Activated CD4-positive, alpha-beta T cell treated with anti-CD3 and anti-CD28 coated beads, Interleukin-2, amount 50 U/mL, for 16 hours (primary cell): ENCODE data around the gene TRIM45.
A peak's percentile ranks its signal among the peaks of the same experiment; 100 is the strongest.
"Not testable (repeated sequence)": the region's sequence is repeated elsewhere in the genome, so short reads cannot be mapped to it uniquely, and the experiment has no call there.

Source experiments
- DNase-seq: peaks from one replicate; pipeline ENCODE4 v3.0.0-alpha.2; 2020

TRIM45 gene

DNA sequence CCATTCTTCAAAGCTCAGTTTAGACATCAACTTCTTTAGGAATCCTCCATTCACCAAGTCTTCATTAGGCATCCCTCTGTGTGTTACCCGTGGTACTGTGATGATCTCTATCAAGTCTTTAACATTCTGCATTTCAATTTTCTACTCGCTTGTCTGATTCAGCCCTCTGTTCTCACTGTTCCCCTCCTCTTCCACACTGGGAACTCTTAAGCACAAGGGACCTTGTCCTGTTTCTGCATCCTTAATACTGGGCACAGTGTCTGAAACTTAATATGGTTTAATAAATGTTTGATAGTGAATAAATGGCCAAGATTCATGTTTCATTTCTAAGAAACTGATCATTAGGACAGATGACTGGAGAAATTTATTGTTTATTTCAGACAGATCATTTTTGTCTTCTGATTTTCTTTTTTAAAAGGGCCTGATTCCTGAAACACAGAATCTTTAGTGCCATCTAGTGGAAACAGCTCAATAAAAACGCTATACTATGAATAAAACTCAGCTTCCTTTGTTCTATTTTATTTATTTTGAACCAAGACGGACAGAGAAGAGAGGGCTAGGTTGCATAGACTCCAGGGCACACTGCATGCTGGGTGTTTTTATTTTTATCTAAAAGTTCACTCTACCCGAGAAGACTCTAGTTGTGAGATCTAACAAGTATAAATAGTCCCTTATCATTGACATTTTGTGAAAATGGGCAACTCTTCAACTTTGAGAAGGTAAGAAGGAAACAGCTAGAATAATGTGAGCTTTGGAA, 7.0 kb upstream of the TRIM45 start:
- DNase-seq = peak; percentile 31

DNA sequence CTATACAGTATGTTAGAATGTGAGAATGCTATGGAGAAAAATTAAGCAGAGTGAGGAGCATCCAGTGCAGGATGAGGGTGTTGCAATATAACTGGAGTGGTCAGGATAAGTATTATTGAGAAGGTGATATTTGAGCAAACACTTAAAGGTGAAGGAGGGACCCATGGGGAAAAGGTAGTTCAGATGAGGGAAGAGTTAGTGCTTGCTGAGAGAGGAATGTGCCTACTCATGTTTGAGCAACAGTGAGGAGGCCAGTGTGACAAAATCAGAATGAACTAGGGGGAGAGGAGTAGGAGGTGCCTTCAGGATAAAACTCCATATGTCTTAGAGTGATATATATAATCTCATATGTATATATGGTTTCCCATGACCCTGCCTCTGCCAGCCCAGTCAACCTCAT, 6.2 kb upstream of the TRIM45 start:
- no peak for DNase-seq

GRCh38 chr1:117124661-117125060, 3.1 kb upstream of the TRIM45 start:
- no peak for DNase-seq

DNA sequence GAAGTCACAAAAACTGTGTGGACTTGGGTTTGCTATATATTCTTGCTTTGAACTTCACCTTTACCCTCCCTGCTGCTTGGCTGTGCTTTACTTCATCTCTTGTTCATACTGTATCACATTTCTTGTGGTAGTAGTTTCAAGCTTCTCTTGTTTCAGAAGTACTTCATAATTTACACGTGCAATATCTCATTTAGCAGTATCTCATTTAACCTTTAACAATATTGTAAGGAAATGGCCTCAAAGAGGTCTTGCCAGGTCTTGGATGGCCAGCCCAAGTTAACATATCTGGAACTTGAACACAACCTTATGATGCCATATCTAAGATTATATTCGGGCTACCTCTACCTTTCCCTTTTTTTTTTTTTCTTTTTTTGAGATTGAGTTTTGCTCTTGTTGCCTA, 1.7 kb upstream of the TRIM45 start:
- no peak for DNase-seq

GRCh38 chr1:117122330-117123025, 929 bp upstream of the TRIM45 start:
- no peak for DNase-seq

DNA sequence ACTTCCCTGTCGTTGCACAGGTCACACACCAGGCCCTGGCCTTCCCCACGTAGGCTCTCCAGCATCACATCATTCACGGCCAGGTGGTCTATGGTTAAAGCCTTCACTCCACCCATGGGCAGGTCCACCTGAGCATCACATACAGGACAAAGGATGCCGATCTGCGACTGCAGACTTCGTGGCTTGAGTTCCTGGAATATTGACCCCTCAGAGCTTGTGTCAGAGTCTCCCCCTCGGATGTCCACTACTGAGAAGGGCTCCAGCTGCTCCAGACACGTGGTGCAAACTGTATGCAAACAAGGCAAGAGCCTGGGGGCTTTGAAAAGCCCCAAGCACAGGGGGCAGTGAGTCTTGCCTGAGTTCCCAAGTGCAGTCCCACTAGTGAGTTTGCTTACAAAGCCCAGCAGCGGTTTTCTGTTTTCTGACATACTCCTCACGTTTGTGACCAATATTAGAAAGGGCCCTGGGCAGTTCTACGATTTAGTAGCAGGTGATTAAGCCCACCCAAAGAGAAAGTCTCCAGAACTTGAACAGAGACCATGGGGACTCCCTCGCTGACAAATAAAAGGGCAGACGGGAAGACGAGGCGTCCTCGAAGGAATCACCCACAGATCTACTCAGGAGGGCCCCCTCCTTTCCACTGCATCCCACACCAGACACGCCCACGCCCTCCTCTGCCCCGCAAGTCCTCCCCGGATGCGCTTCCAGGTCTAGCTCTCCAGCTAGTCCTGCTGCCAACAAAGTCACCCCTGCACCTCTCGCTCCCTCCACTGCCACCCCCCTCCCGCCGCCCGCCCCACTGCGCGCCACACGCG, 568 bp downstream of the TRIM45 start:
- no peak for DNase-seq

- DNase-seq = not testable (repeated sequence)
Measured at GRCh38 chr1:117119144-117119543, 2.4 kb downstream of the TRIM45 start.

GRCh38 chr1:117118137-117118536, 3.4 kb downstream of the TRIM45 start:
- DNase-seq = no peak

DNA sequence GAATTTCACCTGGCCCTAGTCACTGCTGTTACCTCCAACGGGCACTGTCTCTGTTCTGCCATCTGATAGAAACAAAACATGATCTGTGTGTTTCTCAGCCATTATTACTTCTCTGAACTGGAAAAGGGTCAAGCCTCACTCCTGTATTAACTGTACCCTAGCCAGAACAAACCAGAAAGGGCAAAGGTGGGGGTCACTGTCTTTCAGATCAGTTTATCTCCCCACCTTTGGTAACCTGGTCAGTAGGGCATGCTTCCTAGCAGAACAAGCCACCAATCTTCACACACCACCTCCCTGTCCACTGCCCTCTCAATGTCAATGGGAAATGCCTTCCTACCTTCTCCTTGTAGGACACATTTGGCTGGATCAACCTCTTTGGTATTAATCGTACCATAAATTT, 3.9 kb downstream of the TRIM45 start:
- no peak for DNase-seq

- DNase-seq = no peak
Measured at GRCh38 chr1:117116784-117117130, 4.8 kb downstream of the TRIM45 start.

DNA sequence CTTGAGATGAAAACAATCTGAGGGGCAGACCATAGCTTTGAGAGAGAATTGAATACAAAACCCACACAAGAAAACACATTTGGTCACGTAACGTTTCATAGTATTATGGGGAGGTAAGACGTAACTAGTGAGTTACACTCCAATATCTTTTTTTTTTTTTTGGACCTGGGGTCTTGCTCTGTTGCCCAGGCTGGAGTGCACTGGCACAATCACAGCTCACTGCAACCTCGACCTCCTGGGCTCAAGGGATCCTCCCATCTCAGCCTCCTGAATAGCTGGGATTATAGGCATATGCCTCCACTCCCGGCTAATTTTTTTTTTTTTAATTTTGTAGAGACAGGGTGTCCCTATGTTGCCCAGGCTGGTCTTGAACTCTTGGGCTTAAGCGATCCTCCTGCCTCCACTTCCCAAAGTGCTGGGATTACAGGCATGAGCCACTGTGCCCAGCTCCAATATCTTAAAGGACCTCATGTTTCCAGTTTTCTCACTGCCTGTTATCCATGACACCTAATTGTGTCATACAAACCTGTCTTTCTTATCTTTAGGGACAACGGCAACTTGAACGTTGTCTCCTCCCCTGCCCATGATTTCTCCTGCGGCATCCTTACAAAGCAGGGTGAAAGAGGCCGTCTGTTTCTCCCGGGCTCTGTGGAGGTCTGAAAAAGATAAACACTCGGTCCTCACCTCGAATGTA, 5.3 kb downstream of the TRIM45 start:
- DNase-seq = no peak

DNA sequence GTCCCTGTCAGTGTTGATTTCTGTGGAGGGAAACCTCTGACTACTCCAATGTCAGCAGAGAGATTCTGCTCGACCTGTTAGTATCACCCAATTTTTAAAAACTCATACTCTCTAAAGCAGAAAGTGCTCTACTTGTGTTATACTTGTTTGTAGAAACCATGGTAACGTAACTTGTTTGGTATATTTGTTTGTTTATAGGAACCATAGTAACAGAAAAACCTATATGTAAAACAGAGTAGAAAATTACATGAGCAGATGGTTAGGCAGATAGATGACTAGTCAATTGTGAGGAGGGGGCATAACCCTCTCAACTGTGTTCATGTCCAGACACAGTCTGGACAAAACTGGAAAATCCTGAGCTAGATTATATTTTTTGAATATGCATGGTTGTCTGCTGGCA, 6.7 kb downstream of the TRIM45 start:
- DNase-seq = no peak

- no peak for DNase-seq
Measured at GRCh38 chr1:117113199-117113598, 8.3 kb downstream of the TRIM45 start.

- DNase-seq = no peak
Measured at GRCh38 chr1:117112047-117112717, 9.4 kb downstream of the TRIM45 start.

- no peak for DNase-seq
Measured at GRCh38 chr1:117110774-117111173, 10.8 kb downstream of the TRIM45 start.

DNA sequence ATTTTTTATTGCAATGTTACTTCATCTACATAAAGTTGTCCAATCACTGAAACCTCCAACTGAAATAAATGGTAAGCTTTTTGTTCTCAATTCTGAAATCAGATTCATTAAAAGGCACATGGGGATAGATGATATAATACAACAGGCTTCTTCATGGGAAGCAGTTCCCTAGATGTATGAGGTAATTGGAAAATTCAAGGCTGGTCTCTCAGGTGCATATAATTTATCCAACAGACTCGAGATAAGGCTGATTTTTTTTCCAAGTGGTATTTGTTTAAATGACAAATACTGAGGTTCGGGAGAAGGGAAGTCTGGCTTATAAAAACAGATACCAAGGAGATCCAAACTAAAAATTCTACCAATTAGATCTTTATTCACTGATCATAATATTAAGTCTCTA, 14.2 kb downstream of the TRIM45 start:
- DNase-seq = no peak

GRCh38 chr1:117106478-117106877, 15.1 kb downstream of the TRIM45 start:
- DNase-seq = no peak

- DNase-seq = no peak
Measured at GRCh38 chr1:117105722-117106121, 15.8 kb downstream of the TRIM45 start.

DNA sequence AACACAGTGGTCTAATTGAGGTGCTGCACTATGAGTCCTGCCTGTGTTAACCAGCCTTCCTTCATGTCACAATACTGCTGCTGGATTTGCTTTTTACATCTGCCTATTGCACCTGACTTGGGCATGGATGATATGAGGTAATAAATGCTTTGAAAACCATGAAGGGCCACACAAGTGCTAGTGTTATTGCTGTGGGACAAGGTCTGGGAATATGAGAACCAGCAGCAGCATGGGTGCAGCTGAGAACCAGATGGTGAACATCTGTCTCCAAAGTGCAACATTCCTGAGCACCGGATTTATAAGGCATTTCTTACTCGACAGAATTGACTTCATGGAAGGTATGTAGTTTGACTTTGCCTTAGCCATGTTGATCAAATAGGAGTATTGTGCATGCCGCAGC, 16.6 kb downstream of the TRIM45 start:
- no peak for DNase-seq

DNA sequence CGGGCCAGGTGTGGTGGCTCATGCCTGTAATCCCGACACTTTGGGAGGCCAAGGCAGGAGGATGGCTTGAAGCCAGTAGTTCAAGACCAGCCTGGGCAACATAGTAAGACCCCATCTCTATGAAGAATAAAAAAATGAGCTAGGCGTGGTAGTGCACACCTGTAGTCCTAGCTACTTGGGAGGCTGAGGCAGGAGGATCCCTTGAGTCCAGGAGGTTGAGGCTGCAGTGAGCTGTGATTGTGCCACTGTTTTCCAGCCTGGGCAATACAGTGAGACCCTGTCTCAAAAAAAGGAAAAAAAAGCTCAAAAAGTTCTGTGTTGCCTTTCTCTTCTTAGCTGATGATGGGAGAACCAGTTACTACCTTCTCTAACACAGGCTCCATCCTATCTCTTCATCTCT, 19.7 kb downstream of the TRIM45 start:
- not testable (repeated sequence) for DNase-seq

DNA sequence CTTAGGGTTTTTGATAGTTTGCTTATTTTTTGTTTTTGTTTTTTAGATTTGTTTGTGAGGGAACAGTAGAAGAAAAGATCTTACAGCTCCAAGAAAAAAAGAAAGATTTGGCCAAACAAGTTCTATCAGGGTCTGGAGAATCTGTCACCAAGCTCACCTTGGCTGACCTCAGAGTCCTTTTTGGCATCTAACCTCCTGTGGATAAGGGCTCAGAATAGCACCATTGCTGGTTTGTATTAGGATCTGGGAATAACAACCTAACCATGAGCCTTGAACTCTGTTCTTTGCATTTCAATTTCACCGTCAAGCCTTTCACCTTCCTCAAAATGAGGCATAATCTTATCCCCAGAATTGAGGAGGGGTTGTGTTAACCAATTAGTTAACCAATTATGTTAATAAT, 20.2 kb downstream of the TRIM45 start:
- DNase-seq = no peak

DNA sequence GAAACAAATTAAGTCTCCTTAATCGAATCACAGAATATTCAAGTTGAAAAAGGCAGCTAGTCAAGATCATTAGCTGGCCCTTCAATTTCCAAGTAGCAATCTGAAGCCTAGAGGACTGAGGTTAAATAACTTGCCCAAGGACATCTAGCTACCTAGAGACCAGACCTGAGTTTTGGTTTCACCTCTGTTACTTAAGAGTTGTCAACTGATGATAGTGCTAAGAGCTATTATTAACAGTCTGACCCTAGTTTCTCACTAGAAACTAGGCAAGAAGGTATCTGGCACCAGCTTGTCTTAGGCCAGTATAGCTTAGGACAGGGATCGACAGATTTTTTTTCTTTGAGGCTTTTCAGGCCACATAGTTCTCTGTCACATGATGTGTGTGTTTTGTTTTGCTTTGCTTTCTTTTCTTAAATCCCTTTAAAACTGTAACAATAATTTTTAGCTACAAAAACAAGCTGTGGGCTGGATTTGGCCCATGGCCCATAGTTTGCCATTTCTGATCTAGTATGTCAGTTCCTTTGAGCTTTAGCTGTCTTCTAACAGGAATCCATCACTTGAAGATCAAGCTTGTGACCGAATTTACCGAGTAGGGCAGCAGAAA, 23.2 kb downstream of the TRIM45 start:
- no peak for DNase-seq
